Calu3 (cell line): ENCODE data around the gene VMP1. TPM values are rescaled to one million over a fixed set of nuclear protein-coding genes. Genes with fewer than 3 reads are reported as not detected.

ENCODE experiments used
- BruUV-seq: library from RNA; stranded (reverse); fragments of 400-500 nt; replicated peaks from 2 replicates; lab custom pipeline; 2021; lab: Mats Ljungman, UMichigan
- CTCF ChIA-PET: fragments of 300-600 bp; sonication (Branson Sonifier 250); formaldehyde crosslinking; loops from one replicate; lab custom pipeline; 2022; ENCODE audit warnings: antibody characterized with exemption; lab: Charles Lee
- DNase-seq: peaks from one replicate; pipeline ENCODE4 v3.0.0; 2022
- H3K27ac Mint-ChIP-seq: one replicate; pipeline ENCODE4 v1.8.0; 2022; ENCODE audit warnings: mixed read lengths; ENCODE audit not compliant: unreplicated experiment
- H3K27me3 Mint-ChIP-seq: one replicate; pipeline ENCODE4 v1.8.0; 2022; ENCODE audit warnings: mixed read lengths; ENCODE audit not compliant: unreplicated experiment
- H3K36me3 Mint-ChIP-seq: one replicate; pipeline ENCODE4 v1.8.0; 2022; ENCODE audit warnings: mild to moderate bottlenecking, moderate library complexity, mixed read lengths; ENCODE audit not compliant: insufficient read depth, unreplicated experiment
- H3K4me1 Mint-ChIP-seq: one replicate; pipeline ENCODE4 v1.8.0; 2022; ENCODE audit warnings: mild to moderate bottlenecking, low read depth, mixed read lengths; ENCODE audit not compliant: unreplicated experiment
- H3K4me3 Mint-ChIP-seq: one replicate; pipeline ENCODE4 v1.8.0; 2022; ENCODE audit warnings: mild to moderate bottlenecking, low read depth, moderate library complexity, mixed read lengths; ENCODE audit not compliant: unreplicated experiment
- H3K9me3 Mint-ChIP-seq: one replicate; pipeline ENCODE4 v1.8.0; 2022; ENCODE audit warnings: low read depth, mixed read lengths; ENCODE audit not compliant: unreplicated experiment
- intact Hi-C: fragments of 100-400 bp; cut with micrococcal nuclease; formaldehyde crosslinking; loops from one replicate; pipeline ENCODE4 v1.10.0; 2022; ENCODE audit not compliant: unreplicated experiment
- total RNA-seq: library from RNA; stranded (reverse); gene quantifications from 2 replicates; pipeline ENCODE4 v1.2.3, GENCODE V29; 2022
- TF ChIP-seq, protein P1 (sequence below): fragments of 200-600 bp; IDR thresholded peaks from one replicate; pipeline ENCODE4 v1.8.0; 2022; ENCODE audit warnings: antibody characterized with exemption; ENCODE audit not compliant: unreplicated experiment

Gene VMP1
- total RNA-seq, 1 experiment from 2014 or later: 315 TPM

DNA sequence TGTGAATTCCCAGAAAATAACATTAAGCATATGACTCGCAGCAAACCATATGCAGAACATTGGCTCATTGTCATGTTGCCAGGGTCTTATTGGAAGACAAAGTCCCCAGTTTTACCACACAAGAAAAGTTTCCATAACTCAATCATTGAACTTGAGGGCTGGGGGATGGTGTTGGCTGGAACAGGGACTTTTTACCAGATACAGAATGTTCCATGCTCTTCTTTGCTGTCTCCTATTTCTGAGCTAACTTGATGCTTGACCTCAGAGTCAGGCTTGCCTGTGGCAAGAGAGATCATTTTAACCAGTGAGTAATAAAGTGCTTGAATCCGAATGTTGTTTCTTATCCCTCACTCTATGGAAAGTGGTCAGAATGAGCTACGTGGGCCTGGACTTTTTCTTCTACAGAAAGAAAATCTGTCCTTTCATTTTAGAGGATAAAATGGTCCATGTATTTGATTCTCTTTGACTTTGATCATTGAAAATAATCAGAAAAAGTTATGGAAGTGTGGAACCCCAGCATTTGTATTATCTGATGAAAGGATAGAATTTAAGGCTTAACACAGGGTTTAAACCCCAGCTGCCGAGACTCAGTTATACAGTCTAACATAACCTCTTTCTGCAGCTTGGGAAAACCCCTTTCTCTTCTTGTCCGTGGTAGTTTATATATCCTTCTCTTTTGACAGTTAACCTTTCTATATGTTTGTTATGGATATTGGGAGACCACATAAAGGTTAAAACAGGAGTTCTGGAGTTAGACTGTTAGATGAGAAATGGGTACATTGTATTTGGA is 118.3 kb downstream of the VMP1 start:
- no TSS peak for BruUV-seq
- DNase-seq: no peak
- intact Hi-C loops: no loop called here
- Mint-ChIP-seq H3K4me3 (peak overlapping the region; percentile 24), H3K4me1 (peaks cover 16% of the 10 kb centered on the region), H3K9me3 (no peaks in the 10 kb centered on the region), H3K27me3 (no peaks in the 10 kb centered on the region), H3K36me3 (peaks cover 46% of the 10 kb centered on the region), H3K27ac (peak overlapping the region; percentile 92)
- TF ChIP-seq, protein P1, sequence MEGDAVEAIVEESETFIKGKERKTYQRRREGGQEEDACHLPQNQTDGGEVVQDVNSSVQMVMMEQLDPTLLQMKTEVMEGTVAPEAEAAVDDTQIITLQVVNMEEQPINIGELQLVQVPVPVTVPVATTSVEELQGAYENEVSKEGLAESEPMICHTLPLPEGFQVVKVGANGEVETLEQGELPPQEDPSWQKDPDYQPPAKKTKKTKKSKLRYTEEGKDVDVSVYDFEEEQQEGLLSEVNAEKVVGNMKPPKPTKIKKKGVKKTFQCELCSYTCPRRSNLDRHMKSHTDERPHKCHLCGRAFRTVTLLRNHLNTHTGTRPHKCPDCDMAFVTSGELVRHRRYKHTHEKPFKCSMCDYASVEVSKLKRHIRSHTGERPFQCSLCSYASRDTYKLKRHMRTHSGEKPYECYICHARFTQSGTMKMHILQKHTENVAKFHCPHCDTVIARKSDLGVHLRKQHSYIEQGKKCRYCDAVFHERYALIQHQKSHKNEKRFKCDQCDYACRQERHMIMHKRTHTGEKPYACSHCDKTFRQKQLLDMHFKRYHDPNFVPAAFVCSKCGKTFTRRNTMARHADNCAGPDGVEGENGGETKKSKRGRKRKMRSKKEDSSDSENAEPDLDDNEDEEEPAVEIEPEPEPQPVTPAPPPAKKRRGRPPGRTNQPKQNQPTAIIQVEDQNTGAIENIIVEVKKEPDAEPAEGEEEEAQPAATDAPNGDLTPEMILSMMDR: no peak
- CTCF ChIA-PET: interaction anchor here (0.8 kb wide), 1 partner anchor 72 kb away, joined by 3 read pairs; no protein-coding TSS in a partner anchor

DNA sequence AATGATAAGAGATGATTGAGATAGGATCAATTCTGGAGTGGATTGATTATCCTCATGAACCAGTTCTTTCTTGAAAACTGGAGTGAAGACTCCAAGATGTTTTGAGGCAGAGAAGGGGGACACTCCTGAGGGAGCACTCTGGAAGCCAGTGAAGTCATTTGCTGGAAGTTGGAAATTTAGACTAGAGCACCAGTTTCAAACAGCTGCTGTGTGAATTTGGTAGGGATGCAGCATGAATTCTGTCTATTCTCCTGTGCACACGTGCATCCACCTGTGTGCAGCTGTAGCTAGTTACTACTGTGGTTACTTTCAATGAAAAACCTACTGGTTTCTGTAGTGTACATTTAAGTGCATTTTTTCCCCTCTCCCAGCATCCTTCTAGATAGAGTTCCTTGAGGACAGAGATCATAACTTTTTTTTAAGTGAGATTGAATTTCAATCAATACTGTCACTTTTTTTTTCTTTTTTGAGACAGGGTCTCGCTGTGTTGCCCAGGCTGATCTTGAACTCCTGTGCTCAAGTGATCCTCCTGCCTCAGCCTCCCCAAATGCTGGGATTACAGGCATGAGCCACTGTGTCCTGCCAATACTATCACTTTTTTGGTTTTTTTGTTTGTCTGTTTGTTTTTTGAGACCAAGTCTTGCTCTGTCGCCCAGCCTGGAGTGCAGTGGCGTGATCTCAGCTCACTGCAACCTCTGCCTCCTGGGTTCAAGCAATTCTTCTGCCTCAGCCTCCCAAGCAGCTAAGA is 119.4 kb downstream of the VMP1 start:
- no TSS peak for BruUV-seq
- TF ChIP-seq, protein P1: no peak
- intact Hi-C loops: no loop called here
- peaks cover 46% of the 10 kb centered on the region for H3K36me3 Mint-ChIP-seq
- CTCF ChIA-PET: interaction anchor here (1.1 to 2.0 kb wide), 2 partner anchors 40 to 44 kb away, joined by 3 to 9 read pairs; no protein-coding TSS in a partner anchor
- no peak for DNase-seq
- H3K9me3 Mint-ChIP-seq: no peaks in the 10 kb centered on the region
- peak overlapping the region; percentile 92 for H3K27ac Mint-ChIP-seq
- peaks cover 16% of the 10 kb centered on the region for H3K4me1 Mint-ChIP-seq
- peak overlapping the region; percentile 24 for H3K4me3 Mint-ChIP-seq
- H3K27me3 Mint-ChIP-seq: no peaks in the 10 kb centered on the region

DNA sequence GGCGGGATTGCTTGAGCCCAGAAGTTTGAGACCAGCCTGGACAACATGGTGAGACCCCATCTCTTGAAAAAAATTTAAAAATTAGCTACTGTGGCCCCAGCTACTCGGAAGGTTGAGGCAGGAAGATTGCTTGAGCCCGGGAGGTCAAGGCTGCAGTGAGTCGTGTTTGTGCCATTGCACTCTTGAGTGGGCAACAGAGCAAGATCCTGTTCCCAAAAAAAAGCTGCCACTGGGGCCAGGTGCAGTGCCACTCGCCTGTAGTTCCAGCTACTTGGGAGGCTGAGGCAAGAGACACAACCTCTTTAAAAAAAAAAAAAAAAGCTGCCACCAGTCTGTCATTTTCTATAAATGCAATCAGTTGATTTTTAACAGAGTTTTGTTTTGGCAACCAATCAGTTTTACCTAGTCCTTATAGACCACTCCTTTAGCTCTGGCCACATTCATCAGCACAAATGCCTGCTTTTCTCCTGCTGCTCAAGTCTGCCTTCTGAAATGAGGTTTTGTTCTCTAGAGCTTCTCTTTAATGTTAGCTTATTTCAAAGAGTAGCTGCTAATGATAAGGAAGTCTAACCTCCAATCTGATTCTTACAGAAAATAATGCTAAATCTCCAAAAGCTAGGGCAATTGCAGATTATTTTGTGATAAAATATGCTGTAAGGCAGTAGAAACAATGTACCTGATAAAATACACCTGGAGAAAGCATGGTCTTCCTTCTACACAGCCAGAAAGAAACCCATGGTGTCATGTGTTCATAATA is 120.4 kb downstream of the VMP1 start:
- CTCF ChIA-PET: interaction anchor here (1.0 to 2.3 kb wide), 5 partner anchors 10 to 74 kb away, joined by 3 to 14 read pairs (median 7); no protein-coding TSS in a partner anchor
- H3K4me1 Mint-ChIP-seq: peaks cover 16% of the 10 kb centered on the region
- H3K4me3 Mint-ChIP-seq: peak overlapping the region; percentile 34

More for the DNA sequence above, 120.4 kb downstream of the VMP1 start:
- TSS peak; percentile 90 for BruUV-seq
- intact Hi-C loops: loop anchor here (2.0 kb wide), 1 partner anchor 21 kb away; no protein-coding TSS in a partner anchor
- peak; percentile 35 for DNase-seq
- H3K9me3 Mint-ChIP-seq: no peaks in the 10 kb centered on the region
- TF ChIP-seq, protein P1: no peak
- H3K36me3 Mint-ChIP-seq: peaks cover 44% of the 10 kb centered on the region
- peak overlapping the region; percentile 97 for H3K27ac Mint-ChIP-seq
- no peaks in the 10 kb centered on the region for H3K27me3 Mint-ChIP-seq
